Subcutaneous adipose tissue (tissue), 4 donors: ENCODE results near the gene FUT1. TPM values are rescaled to one million over a fixed set of nuclear protein-coding genes. Genes with fewer than 3 reads are reported as not detected.

Experiments used
- CTCF ChIP-seq: fragments of 450-650 bp; IDR thresholded peaks from one replicate; pipeline ENCODE4 v1.5.1; 2016; ENCODE audit warnings: low read depth, mild to moderate bottlenecking, control low read depth, antibody characterized with exemption, moderate library complexity
- total RNA-seq, 4 donors: library from RNA; depleted of rRNA; stranded (reverse); fragments of >200 nt; gene quantifications; one replicate each; pipeline ENCODE4 v1.1.0, GENCODE V29; 2016

Gene FUT1
- total RNA-seq, 4 donors from 2014 or later, result 1.0 to 7.2 (median 4.4) TPM

DNA sequence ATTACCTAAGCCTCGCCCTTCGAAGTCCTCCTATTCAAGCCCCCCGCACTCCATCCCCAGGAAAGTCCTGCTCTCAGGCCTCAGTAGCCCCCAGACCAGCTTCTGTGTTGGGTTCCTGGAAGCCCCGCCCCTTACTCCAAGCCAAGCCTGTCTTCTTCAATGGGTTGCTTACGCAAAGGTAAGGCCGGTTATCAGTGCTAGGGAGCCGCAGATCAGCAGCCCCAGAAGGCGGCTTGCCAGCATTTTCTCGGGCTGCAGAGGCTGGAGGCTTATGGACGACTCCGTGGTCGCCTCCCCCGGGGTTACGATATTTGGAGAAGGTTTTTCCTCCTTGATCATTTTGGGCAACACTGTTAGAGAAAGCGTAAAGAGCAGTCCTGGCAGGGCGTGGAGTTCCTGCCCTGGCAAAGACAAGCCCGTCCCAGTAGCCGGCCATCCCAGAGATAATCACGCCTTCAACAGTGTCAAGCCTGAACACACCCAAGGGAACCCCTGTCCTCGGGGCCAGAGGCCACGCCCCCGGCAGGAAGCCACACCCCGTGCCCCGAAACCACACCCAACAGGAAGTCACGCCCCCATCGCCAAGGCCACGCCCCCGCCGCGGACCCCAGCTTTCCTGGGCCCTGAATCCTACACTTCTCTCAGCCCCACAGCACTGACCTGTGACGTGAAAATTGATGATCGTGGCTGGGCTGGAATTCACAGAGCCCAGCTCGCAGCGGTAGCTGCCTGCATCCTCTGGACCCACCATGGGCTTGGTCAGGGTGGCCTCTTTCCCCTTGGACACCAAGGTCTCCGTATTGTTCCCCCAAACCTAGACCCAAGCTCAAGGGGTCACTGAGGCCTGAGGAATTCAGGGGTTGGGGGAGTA, 11.1 kb downstream of the FUT1 start:
- no peak for TF ChIP-seq CTCF

DNA sequence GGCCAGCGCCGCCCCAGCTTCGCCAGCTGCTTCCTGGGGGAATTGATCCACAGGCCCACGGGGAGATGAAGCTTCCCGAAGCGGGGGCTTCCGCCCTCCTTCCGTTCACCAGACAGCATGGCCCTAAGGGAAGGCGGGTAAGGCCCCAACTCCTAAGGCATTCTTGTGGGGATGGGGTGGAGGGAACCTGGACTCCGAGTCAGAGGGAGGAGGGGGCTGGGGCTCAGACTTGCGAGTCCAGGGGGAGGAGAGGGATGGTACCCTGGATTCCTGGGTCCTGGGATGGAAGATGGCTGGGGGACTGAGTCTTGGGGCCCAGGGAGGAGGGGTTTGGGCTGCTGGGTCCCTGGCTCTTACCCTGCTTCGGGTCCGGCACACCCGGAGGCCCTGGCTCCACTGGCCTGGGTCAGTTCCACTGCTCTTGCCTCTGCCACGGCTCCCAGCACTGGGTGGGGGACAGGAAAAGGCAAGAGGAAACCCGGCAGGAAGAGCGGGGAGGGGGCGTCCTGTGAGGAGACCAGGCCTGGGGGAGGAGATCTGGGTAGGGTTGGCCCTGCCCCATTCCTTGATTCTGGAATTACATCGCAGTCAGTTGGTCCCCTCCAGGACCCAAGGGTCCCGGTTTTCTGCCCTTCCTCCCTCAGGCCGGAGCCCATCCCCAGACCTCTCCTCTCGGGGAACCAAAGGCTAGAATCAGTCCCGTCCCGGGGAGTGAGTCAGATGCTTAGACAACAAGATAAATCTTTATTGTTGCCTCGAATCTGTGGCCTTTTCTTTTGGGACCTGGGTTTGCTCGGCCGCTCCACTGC, 12.1 kb downstream of the FUT1 start, which contains the start of gene RASIP1:
RASIP1 (minus strand) TSS at position 447 of the 809 bp plus-strand sequence; CDS start at position 119, 328 bp downstream.
- TF ChIP-seq CTCF, result no peak

DNA sequence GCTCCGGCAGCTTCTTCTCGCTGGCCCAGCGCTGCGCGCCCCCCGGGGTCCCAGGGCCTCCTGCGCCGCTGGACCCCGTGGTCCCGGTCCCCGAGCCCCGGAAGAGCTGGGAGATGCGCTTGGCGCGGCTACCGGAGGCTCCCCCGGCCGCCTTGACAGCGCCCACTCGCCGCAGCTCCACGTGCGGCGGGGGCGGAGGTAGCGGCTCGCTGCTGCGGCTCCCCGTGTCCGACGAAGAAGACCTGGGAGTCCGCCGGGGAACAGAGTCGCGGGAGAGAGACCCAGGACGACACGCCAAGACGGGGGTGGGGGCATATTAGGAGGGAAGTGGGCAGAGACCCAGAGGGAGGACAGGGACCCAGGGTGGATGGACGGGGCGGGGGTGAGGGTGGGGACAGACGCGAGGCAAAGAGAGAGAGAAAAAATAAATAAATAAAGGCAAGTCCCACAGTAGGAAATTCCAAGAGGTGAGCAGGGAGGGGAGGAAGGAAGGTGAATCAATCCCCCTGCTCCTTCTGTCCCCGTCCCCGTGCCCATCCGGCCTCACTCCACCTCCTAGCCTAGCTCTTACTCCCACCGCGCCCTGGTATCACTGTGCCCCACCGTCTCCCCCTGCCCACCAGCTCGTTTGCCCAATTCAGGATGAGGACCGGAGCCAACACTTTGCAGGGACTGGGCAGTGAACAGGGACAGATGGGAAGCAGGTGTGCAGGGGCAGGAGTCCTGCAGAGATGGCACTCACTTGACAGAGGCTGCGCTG, 12.9 kb downstream of the FUT1 start:
- TF ChIP-seq CTCF, result no peak

DNA sequence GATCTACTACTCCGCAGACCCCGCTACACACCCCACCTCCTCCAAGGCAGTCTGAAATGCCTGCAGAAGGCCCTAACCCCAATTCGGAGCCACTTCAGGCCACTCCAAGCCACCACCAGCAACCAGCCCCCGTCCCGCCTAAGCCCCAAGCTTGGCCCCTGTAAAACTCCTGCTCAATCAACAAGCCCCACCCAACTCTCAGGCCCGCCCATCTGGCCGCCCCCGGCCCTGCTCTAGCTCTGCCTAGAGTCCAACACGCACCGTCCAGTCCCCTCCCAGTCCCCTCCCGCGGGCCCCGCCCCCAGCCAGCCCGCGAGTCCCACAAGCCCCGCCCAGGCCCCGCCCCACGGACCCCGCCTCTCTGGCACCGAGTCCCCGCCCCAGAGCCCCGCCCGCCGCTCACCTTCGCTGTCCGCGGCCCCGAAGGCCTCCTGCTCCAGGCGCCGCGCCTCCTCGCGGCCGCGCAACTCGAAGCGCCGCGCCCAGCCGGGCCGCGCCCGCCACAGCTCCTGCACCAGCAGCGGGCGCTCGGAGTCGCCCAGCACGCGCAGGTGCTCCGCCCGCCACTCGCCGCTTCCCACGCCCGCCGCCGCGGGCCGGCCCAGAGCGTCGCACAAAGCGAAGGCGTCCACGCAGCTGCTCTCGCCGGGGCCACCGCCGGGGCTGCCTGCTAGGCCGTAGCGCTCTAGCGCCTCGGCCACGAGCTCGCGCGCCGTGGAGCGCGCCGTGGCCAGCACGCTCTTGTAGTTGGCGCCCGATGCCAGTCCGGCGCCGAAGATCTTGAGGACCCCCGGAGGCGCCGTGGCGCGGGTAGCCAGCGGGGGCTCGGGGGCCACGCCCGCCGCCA, 13.7 kb downstream of the FUT1 start:
- no peak for TF ChIP-seq CTCF

DNA sequence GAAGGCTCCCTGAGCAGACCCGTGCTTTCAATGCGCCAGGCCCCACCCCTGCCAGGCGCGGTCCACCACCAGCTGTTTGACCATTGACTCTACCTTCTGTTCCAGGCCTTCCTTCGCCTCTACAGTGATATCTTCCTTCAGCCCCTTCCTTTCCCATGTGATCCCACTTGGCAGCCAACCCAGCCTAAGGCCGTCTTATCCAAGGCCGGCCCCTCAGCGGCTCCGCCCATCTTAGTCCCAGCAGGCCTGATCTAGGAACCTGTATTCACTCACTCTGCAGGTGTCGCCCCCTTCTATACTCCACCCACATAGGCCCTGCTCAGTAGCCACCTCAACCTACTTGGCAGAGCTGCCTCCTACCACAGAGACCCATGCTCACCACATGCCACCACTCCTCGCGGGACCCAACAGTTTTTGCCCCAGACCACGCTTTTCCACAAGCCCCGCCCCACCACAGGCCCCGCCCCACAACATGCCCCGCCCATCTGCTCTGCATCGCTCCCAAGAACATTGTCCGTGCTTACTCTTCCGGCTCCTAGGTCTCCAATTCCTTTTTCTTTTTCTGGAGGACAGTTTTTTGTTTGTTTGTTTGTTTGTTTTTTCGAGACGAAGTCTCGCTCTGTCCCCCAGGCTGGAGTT, 15.0 kb downstream of the FUT1 start:
- TF ChIP-seq CTCF, result no peak

DNA sequence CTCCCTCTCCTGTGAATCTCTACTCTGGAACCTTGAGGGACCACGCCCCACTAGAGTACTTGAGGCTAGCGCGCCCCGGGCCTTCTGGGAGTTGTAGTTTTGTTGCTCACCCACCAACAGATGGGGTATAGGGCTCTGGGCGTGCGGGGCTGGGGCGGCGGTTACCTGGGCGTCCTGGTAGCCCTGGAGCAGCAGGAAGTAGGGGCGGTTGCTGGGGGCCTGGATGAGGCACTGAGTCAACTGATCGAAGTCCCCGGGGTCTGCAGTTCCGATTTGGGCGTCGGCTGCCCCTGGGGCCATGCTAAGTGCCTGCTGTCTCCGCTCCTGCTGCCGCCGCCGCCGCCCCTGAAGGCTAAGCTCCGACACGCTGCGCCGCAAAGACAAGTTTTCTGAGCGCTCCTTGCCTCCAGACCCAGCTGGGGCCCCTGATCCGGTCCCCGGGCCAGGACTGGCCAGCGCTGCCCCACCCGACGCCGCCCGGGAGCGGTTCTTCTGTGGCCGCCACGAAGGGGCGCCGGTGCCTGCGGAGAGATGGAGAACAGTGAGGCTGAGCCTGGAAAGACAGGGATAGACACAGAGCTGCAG, 17.3 kb downstream of the FUT1 start:
- no peak for TF ChIP-seq CTCF
